Measurements from ENCODE around the gene SLCO1C1.

DNA sequence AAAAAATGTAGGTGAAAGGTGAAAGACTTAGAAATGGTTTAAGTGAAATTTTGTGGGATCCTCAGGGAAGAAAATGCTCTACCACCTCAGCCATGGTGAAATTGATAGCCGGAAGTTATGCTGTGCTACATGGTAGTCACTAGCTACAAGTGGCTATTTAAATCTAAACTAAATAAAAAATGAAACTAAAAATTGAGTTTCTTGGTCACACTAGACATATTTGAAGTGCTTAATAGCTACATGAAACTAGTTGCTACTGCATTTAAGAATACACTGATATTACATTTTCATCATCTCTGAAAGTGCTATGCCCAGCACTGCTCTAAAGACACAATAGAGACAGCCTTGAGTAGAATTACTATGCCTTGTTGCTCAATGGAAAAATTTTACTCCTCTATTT lies 105.0 kb downstream of the SLCO1C1 start:
- TF ChIP-seq POLR2AphosphoS5 (IDR thresholded peaks at IDR 0.05; ENCODE audit: low read depth, low read length) (no peak), TAF1 (IDR thresholded peaks at IDR 0.05; ENCODE audit: low read depth, low read length) (no peak), POLR2A (IDR thresholded peaks at IDR 0.05; ENCODE audit: low read depth, low read length) (no peak), SPI1 (IDR thresholded peaks at IDR 0.05; ENCODE audit: low read depth, low read length) (no peak)
